ENCODE measurements around the gene SLC35F2. TPM values are rescaled to one million over a fixed set of nuclear protein-coding genes. Genes with fewer than 3 reads are reported as not detected.
"Not testable (repeated sequence)": the region's sequence is repeated elsewhere in the genome, so short reads cannot be mapped to it uniquely, and the experiment has no call there.

Gene SLC35F2
- total RNA-seq, 2 donors from 2014 or later: 15.0 to 18.3 TPM

- Mint-ChIP-seq H3K9me3 (no peaks in the 10 kb centered on the region), H3K27ac (no peak overlapping the region), H3K4me3 (peak overlapping the region; percentile 96), H3K27me3 (no peaks in the 10 kb centered on the region), H3K36me3 (no peaks in the 10 kb centered on the region), H3K4me1 (ENCODE audit: low read depth in 2 of 2) (peaks cover 25 to 27% of the 10 kb centered on the region in 2 donors)
- ATAC-seq: no peak
- no peak for DNase-seq (ENCODE audit: low spot score)
Observed at GRCh38 chr11:107856180-107856980, 2.2 kb downstream of the SLC35F2 start.

DNA sequence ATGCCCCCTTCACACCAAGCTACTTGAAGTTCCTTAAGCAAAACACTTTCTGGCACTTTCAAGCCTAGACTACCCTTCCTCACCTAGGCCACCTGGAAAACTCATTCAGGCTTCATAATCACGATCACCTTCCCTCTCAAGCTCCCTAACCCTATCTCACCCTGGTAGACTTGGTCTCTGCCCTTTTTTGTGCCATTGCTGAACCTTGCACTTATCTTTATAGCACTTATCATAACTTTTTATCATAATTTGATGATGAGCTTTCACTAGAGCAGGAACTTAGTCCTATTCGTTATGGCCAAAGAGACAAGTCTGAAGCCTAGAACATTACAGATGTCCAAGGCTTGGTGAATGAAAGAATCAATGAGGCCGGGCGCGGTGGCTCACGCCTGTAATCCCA lies 5.5 kb downstream of the SLC35F2 start:
- Mint-ChIP-seq H3K4me1 (ENCODE audit: low read depth in 2 of 2) (peaks cover 12 to 21% of the 10 kb centered on the region in 2 donors), H3K9me3 (no peaks in the 10 kb centered on the region), H3K36me3 (no peaks in the 10 kb centered on the region), H3K27ac (no peak overlapping the region), H3K27me3 (no peaks in the 10 kb centered on the region), H3K4me3 (no peak overlapping the region)
- DNase-seq (ENCODE audit: low spot score): no peak
- ATAC-seq: no peak

DNA sequence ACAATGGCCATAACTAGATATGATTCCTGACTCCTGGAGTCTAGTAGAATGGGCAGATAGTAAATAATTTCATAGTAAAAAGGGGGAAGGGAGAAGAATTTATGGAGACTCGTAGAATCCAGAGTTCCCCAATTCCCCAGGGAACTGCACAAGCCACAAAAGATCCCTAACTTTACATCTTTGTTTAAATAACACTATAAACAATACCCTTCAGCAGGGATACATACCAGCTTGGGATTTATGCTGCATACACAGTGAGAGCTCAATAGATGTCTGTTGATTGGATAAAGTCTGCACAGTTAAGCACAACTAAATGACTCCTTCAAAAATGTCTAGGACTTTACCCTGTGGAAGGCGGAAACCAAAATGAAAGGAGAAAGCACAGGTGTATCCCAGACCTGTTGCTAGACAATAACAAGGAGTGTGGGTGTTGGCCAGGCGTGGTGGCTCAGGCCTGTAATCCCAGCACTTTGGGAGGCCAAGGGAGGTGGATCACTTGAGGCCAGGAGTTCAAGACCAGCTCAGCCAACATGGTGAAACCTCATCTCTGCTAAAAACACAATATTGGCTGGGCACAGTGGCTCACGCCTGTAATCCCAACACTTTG lies 6.8 kb downstream of the SLC35F2 start:
- peaks cover 6 to 13% of the 10 kb centered on the region in 2 donors for H3K4me1 Mint-ChIP-seq (ENCODE audit: low read depth in 2 of 2)
- no peak overlapping the region for H3K27ac Mint-ChIP-seq
- no peaks in the 10 kb centered on the region for H3K9me3 Mint-ChIP-seq
- H3K27me3 Mint-ChIP-seq: no peaks in the 10 kb centered on the region
- DNase-seq (ENCODE audit: low spot score) (no peak), ATAC-seq (no peak)
- H3K4me3 Mint-ChIP-seq: no peak overlapping the region
- H3K36me3 Mint-ChIP-seq: no peaks in the 10 kb centered on the region

DNA sequence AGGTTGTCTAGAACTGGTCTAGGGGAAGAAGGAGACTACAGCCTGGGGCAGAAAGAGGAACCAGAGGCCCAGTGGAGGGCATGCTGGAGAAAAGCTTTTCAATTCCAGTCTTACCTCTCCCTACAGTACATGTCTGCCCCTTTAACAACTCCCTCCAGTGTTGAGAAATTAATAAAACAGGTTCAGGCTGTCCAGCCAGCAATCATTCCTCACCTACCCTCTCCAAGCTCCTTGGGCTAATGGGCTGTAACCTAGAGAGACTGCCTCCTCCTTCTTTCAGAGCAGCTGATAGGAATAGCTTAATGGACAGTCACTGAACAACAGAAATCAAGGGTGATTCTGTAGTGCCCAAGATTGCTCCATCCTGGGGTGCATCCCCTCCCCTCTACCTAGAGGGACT lies 8.8 kb downstream of the SLC35F2 start:
- no peak for DNase-seq (ENCODE audit: low spot score)
- H3K4me3 Mint-ChIP-seq: no peak overlapping the region

GRCh38 chr11:107848345-107848744 lies 10.2 kb downstream of the SLC35F2 start:
- no peaks in the 10 kb centered on the region for H3K9me3 Mint-ChIP-seq

More for the DNA sequence above, 8.8 kb downstream of the SLC35F2 start:
- ATAC-seq: no peak
- Mint-ChIP-seq H3K4me1 (ENCODE audit: low read depth in 2 of 2) (peaks cover 0 to 9% of the 10 kb centered on the region in 2 donors), H3K36me3 (no peaks in the 10 kb centered on the region), H3K27me3 (no peaks in the 10 kb centered on the region), H3K9me3 (no peaks in the 10 kb centered on the region), H3K27ac (no peak overlapping the region)

GRCh38 chr11:107847184-107847583 lies 11.4 kb downstream of the SLC35F2 start:
- no peak for ATAC-seq
- H3K4me1 Mint-ChIP-seq (ENCODE audit: low read depth in 2 of 2): peaks cover 7 to 10% of the 10 kb centered on the region in 2 donors

More at GRCh38 chr11:107848345-107848744, 10.2 kb downstream of the SLC35F2 start:
- ATAC-seq (no peak), DNase-seq (ENCODE audit: low spot score) (no peak)
- Mint-ChIP-seq H3K4me3 (no peak overlapping the region), H3K36me3 (no peaks in the 10 kb centered on the region), H3K27me3 (no peaks in the 10 kb centered on the region), H3K27ac (no peak overlapping the region), H3K4me1 (ENCODE audit: low read depth in 2 of 2) (peaks cover 0 to 9% of the 10 kb centered on the region in 2 donors)

GRCh38 chr11:107844041-107844440 lies 14.5 kb downstream of the SLC35F2 start:
- ATAC-seq: no peak
- no peak for DNase-seq (ENCODE audit: low spot score)
- Mint-ChIP-seq H3K36me3 (no peaks in the 10 kb centered on the region), H3K27ac (no peak overlapping the region), H3K4me1 (ENCODE audit: low read depth in 2 of 2) (peaks cover 16 to 17% of the 10 kb centered on the region in 2 donors), H3K4me3 (no peak overlapping the region), H3K9me3 (no peaks in the 10 kb centered on the region), H3K27me3 (no peaks in the 10 kb centered on the region)

More at GRCh38 chr11:107847184-107847583, 11.4 kb downstream of the SLC35F2 start:
- Mint-ChIP-seq H3K9me3 (no peaks in the 10 kb centered on the region), H3K36me3 (no peaks in the 10 kb centered on the region), H3K27ac (peak overlapping the region in 1 of 2 donors; percentile 9), H3K27me3 (no peaks in the 10 kb centered on the region), H3K4me3 (no peak overlapping the region)
- DNase-seq (ENCODE audit: low spot score): no peak

GRCh38 chr11:107842412-107843100 lies 16.0 kb downstream of the SLC35F2 start:
- no peak for DNase-seq (ENCODE audit: low spot score)
- H3K4me1 Mint-ChIP-seq (ENCODE audit: low read depth in 2 of 2): peaks cover 16 to 17% of the 10 kb centered on the region in 2 donors
- no peak overlapping the region for H3K4me3 Mint-ChIP-seq
- no peaks in the 10 kb centered on the region for H3K36me3 Mint-ChIP-seq
- ATAC-seq: no peak
- no peaks in the 10 kb centered on the region for H3K9me3 Mint-ChIP-seq
- no peaks in the 10 kb centered on the region for H3K27me3 Mint-ChIP-seq
- peak overlapping the region in 1 of 2 donors; percentile 78 for H3K27ac Mint-ChIP-seq

DNA sequence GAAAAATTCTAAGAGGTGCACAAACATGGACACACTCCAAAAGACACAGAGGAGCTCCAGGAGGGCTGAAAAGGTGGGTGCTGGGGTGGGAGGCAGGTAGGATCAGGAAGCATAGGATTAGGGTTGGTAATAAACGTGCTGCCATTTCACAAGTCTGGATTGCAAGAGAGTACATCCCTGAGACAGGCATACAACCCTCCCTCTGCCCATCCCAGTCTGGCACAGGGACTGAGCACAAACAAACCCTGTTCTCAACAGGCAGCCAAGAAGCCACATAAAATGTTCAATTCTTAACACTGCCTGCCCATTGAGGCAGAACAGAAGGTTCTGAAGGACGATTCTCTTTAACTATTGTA lies 18.5 kb downstream of the SLC35F2 start:
- DNase-seq (ENCODE audit: low spot score) (no peak), ATAC-seq (no peak)
- H3K27ac Mint-ChIP-seq: peak overlapping the region; percentile 52 to 86
- H3K9me3 Mint-ChIP-seq: no peaks in the 10 kb centered on the region
- H3K4me1 Mint-ChIP-seq (ENCODE audit: low read depth in 2 of 2): peaks cover 16 to 17% of the 10 kb centered on the region in 2 donors
- H3K36me3 Mint-ChIP-seq: no peaks in the 10 kb centered on the region
- H3K27me3 Mint-ChIP-seq: no peaks in the 10 kb centered on the region
- peak overlapping the region; percentile 57 for H3K4me3 Mint-ChIP-seq

GRCh38 chr11:107836851-107837250 lies 21.7 kb downstream of the SLC35F2 start:
- DNase-seq (ENCODE audit: low spot score) (no peak), ATAC-seq (no peak)
- Mint-ChIP-seq H3K9me3 (no peaks in the 10 kb centered on the region), H3K4me3 (no peak overlapping the region), H3K4me1 (ENCODE audit: low read depth in 2 of 2) (peaks cover 9 to 12% of the 10 kb centered on the region in 2 donors), H3K27me3 (no peaks in the 10 kb centered on the region), H3K36me3 (no peaks in the 10 kb centered on the region), H3K27ac (no peak overlapping the region)

- Mint-ChIP-seq H3K4me1 (ENCODE audit: low read depth in 2 of 2) (peaks cover 0 to 4% of the 10 kb centered on the region in 2 donors), H3K9me3 (no peaks in the 10 kb centered on the region), H3K36me3 (no peaks in the 10 kb centered on the region), H3K27ac (no peak overlapping the region), H3K4me3 (no peak overlapping the region), H3K27me3 (no peaks in the 10 kb centered on the region)
- ATAC-seq: no peak
- no peak for DNase-seq (ENCODE audit: low spot score)
Observed at GRCh38 chr11:107834995-107835394, 23.6 kb downstream of the SLC35F2 start.

GRCh38 chr11:107833926-107834325 lies 24.7 kb downstream of the SLC35F2 start:
- H3K9me3 Mint-ChIP-seq; H3K27me3 Mint-ChIP-seq; H3K4me1 Mint-ChIP-seq (ENCODE audit: low read depth in 2 of 2); ATAC-seq; H3K36me3 Mint-ChIP-seq; H3K4me3 Mint-ChIP-seq; H3K27ac Mint-ChIP-seq; DNase-seq (ENCODE audit: low spot score): not testable (repeated sequence)

DNA sequence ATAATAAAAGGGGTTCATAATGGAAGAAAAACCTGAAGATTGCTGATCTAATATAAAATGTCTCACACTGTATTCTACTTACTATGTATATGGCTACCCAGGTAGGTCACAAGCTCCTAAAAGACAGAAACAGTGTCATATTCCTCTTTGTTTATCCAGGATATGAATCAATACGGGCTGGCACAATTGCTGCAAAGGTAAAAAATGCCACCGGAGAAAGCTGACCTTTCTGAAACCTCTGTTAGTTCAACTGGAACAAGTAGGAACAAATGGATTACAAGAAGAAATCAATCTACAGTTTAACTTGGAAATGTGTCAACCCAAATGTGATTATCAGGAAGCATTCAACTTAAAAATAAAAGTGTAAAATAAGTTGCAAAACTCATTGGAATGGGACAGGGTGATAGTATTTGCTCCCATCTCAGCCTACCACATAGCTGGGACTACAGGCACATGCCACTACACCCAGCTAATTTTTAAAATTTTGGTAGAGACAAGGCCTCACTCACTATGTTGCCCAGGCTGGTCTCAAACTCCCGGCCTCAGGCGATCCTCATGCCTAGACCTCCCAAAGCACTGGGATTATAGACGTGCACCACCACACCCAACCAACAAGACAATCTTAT lies 27.6 kb downstream of the SLC35F2 start:
- Mint-ChIP-seq H3K4me1 (ENCODE audit: low read depth in 2 of 2) (no peaks in the 10 kb centered on the region), H3K27ac (no peak overlapping the region), H3K9me3 (no peaks in the 10 kb centered on the region), H3K4me3 (no peak overlapping the region), H3K27me3 (no peaks in the 10 kb centered on the region), H3K36me3 (no peaks in the 10 kb centered on the region)
- DNase-seq (ENCODE audit: low spot score) (no peak), ATAC-seq (no peak)

All from natural killer cell treated with Interleukin-12 subunit alpha and Interleukin-12 subunit beta and Interleukin-15 and Interleukin-18, amount 100 ng/mL, for 72 hours (primary cell).